Skeletal muscle tissue (tissue), 4 donors: Measurements from ENCODE around the gene POU6F2. TPM values are rescaled to one million over a fixed set of nuclear protein-coding genes. Genes with fewer than 3 reads are reported as not detected.

ENCODE experiments used
- H3K27ac ChIP-seq: one replicate; pipeline ENCODE4 v1.7.0; 2013; ENCODE audit warnings: mild to moderate bottlenecking, low read depth, low read length, inconsistent platforms
- H3K27me3 ChIP-seq, 3 donors: one replicate each; pipeline ENCODE4 v1.7.0; 2013; ENCODE audit warnings: low read length in 3 of 3; ENCODE audit not compliant: control insufficient read depth in 3 of 3, insufficient read depth in 3 of 3
- H3K36me3 ChIP-seq, 3 donors: one replicate each; pipeline ENCODE4 v1.7.0; 2013; ENCODE audit warnings: low read length in 3 of 3; ENCODE audit not compliant: control insufficient read depth in 3 of 3, insufficient read depth in 3 of 3
- H3K4me1 ChIP-seq, 3 donors: one replicate each; pipeline ENCODE4 v1.7.0; 2013; ENCODE audit warnings: low read length in 3 of 3, mild to moderate bottlenecking in 3 of 3; ENCODE audit not compliant: control insufficient read depth in 3 of 3, insufficient read depth in 3 of 3
- H3K4me3 ChIP-seq, 3 donors: one replicate each; pipeline ENCODE4 v1.7.0; 2013; ENCODE audit warnings: low read length in 3 of 3
- H3K9ac ChIP-seq, 3 donors: one replicate each; pipeline ENCODE4 v1.7.0; 2013; ENCODE audit warnings: low read length in 3 of 3, mild to moderate bottlenecking in 3 of 3, moderate library complexity in 2 of 3, low read depth in 1 of 3
- H3K9me3 ChIP-seq, 3 donors: one replicate each; pipeline ENCODE4 v1.7.0; 2013; ENCODE audit warnings: low read length in 3 of 3; ENCODE audit not compliant: control insufficient read depth in 3 of 3
- total RNA-seq: library from RNA; depleted of rRNA; stranded (reverse); fragments of >200 nt; gene quantifications from one replicate; pipeline ENCODE4 v1.2.3, GENCODE V29; 2014
- donor health status: Osteomylitis.

Gene POU6F2
- total RNA-seq, 1 donor from 2014 or later = not detected

DNA sequence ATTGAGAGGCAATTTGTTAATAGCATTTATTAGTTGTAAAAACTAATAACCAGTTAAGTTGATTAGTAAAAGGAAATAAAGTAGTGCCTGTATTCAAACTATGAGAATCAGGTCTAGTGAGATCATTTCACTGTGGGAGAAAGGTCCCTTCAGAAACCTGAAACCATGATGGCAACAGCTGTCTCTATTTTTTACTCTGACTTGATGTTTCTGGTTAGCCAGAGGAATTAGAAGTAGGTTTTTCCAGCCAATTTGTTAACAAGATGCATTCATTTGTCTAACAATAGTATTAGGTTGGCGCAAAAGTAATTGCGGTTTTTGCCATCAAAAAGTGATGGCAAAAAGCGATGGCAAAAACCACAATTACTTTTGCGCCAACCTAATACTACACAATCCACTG is 316.3 kb downstream of the POU6F2 start:
- Histone ChIP-seq H3K36me3 (no peaks in the 10 kb centered on the region), H3K9ac (no peak overlapping the region), H3K4me1 (no peaks in the 10 kb centered on the region), H3K4me3 (no peak overlapping the region), H3K9me3 (peaks cover 0 to 4% (median 0%) of the 10 kb centered on the region in 3 donors), H3K27ac (no peak overlapping the region), H3K27me3 (peaks cover 0 to 9% (median 0%) of the 10 kb centered on the region in 3 donors)

DNA sequence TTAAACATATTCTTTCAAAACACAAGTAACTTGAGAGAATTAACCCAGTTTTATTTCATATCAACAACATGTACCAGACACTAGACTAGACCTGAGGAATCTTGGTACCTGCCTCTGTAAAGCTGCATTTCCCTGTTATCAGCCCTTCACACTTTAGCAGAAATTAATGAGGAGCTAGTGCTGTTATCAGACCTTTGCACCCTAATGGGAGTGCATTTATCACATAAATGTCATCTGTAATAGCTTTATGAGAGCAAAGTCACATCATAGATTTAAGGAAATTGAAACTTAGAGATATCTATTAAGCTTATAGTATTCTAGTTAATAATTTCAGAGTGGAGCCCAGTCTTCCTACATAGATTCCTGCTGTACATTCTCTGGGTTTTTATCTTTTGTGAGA is 318.1 kb downstream of the POU6F2 start:
- Histone ChIP-seq H3K9me3 (peaks cover 0 to 4% (median 0%) of the 10 kb centered on the region in 3 donors), H3K9ac (no peak overlapping the region), H3K27ac (no peak overlapping the region), H3K4me3 (no peak overlapping the region), H3K27me3 (peaks cover 0 to 4% (median 0%) of the 10 kb centered on the region in 3 donors), H3K36me3 (no peaks in the 10 kb centered on the region), H3K4me1 (no peaks in the 10 kb centered on the region)

DNA sequence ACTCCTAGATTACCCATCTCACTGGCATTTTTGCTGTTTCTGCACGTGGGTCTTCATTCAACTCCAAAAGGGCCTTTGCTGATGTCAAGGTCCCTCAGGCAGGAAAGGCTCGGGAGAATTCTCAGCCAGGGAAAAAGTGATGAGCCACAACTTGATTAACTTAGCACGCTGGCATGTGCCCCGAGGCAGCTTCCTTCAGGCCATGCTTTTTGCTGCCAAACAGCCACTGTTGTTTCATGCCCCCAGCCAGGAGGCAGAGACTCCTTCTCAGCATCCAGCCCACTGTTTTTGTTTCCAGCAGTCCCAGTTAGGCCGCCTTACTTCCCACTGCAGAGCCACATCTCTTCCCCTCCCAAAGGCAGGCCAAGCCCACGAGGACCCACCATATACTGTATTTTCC is 322.0 kb downstream of the POU6F2 start:
- H3K4me1 ChIP-seq = no peaks in the 10 kb centered on the region
- peaks cover 0 to 4% (median 0%) of the 10 kb centered on the region in 3 donors for H3K9me3 ChIP-seq
- no peak overlapping the region for H3K9ac ChIP-seq
- H3K27ac ChIP-seq = no peak overlapping the region
- H3K27me3 ChIP-seq = no peaks in the 10 kb centered on the region
- H3K4me3 ChIP-seq = no peak overlapping the region
- H3K36me3 ChIP-seq = no peaks in the 10 kb centered on the region

DNA sequence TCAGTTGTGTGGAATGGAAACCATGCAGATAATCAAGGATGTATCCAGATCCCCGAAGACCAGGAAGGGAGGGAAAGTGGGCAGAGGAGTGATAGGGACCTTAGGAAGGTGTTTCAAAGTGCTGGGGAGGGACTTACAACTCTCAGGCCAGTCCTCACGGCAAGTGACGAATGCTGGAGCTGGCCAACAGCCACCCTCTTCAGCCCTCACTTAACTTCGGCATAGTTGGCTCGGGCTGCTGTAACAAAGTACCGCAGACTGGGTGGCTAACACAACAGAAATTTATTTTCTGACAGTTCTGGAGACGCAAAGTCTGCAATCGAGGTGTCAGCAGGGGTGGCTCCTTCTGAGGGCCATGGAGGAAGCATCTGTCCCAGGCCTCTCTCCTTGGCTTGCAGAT is 322.6 kb downstream of the POU6F2 start:
- H3K9me3 ChIP-seq = peaks cover 0 to 4% (median 0%) of the 10 kb centered on the region in 3 donors
- no peaks in the 10 kb centered on the region for H3K36me3 ChIP-seq
- no peaks in the 10 kb centered on the region for H3K27me3 ChIP-seq
- H3K4me1 ChIP-seq = no peaks in the 10 kb centered on the region
- H3K27ac ChIP-seq = no peak overlapping the region
- no peak overlapping the region for H3K9ac ChIP-seq
- H3K4me3 ChIP-seq = no peak overlapping the region

DNA sequence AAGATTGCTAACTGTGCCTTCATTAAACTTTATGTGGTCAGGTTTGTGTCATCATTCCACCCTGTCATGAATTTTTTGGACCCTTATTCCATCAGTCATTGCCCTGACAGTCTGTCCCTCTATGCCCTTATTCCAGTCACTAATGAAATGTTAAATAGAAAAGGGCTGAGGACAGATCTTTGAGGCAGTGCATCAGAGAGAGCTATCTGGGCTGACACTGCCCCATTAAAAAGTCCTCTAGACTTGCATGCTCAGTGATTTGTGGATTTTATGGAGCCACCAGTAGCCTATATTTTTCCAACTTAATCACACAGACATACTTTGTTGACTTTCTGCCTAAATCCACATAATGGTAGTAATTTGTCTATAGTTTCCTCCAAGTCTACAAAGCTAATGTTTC is 323.8 kb downstream of the POU6F2 start:
- H3K27ac ChIP-seq = no peak overlapping the region
- H3K27me3 ChIP-seq = no peaks in the 10 kb centered on the region
- H3K9me3 ChIP-seq = peaks cover 0 to under 1% (median 0%) of the 10 kb centered on the region in 3 donors
- no peaks in the 10 kb centered on the region for H3K36me3 ChIP-seq
- H3K4me1 ChIP-seq = no peaks in the 10 kb centered on the region
- no peak overlapping the region for H3K4me3 ChIP-seq
- no peak overlapping the region for H3K9ac ChIP-seq

DNA sequence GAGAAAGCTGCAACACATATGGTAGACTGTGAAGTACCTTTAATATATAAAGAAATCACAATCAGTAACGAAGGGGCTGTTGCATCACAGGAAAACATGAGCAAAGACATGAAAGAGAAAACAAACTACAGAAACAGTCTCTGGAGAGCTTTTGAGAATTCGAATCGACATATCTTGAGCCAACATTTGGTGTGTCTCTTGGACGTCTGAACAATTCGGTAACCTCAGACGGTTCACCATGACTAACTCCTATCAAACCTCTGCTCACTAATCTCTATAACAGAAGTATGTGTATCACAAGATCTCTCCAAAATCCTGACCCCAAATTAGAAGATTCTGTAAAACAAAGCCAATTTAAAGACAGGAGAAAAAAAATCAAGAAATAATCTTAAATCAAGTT is 326.5 kb downstream of the POU6F2 start:
- Histone ChIP-seq H3K27ac (no peak overlapping the region), H3K36me3 (no peaks in the 10 kb centered on the region), H3K9me3 (no peaks in the 10 kb centered on the region), H3K4me3 (no peak overlapping the region), H3K4me1 (no peaks in the 10 kb centered on the region), H3K27me3 (peaks cover 0 to 2% (median 0%) of the 10 kb centered on the region in 3 donors), H3K9ac (no peak overlapping the region)

DNA sequence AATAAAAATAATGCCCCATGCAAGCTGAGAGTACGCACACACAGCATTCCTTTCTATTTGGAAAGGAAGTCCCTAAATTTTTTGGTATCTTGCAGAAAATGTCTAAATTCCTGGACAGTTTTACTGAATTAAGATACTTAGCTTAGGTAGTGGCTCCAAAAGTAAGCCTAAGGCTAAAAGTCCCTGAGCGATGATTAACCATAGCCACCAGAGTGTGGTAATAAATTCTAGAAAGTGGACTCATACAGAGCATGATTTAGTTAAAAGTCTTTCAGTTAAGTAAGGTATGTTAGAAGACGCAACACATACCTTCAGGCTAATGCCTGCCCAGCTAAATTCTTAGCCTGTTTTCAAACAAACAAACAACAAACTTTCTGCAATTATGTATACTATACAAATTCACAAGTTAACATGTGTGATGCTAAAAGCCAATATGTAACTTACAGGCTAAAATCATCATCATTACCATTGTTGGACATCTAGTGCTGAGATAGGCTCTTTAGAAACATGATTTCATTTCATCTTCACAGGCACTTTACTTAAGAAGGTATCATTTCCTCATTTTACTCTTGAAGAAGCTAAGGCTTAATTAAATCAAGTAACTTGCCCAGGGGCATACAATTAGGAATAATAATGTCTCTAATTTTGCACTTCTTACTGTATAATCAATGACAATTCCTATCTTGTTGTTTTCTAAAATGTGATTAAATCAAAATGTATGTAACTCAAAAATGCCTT is 327.1 kb downstream of the POU6F2 start:
- Histone ChIP-seq H3K36me3 (no peaks in the 10 kb centered on the region), H3K9me3 (no peaks in the 10 kb centered on the region), H3K27me3 (peaks cover 0 to 2% (median 0%) of the 10 kb centered on the region in 3 donors), H3K9ac (no peak overlapping the region), H3K4me3 (no peak overlapping the region), H3K4me1 (no peaks in the 10 kb centered on the region), H3K27ac (no peak overlapping the region)

DNA sequence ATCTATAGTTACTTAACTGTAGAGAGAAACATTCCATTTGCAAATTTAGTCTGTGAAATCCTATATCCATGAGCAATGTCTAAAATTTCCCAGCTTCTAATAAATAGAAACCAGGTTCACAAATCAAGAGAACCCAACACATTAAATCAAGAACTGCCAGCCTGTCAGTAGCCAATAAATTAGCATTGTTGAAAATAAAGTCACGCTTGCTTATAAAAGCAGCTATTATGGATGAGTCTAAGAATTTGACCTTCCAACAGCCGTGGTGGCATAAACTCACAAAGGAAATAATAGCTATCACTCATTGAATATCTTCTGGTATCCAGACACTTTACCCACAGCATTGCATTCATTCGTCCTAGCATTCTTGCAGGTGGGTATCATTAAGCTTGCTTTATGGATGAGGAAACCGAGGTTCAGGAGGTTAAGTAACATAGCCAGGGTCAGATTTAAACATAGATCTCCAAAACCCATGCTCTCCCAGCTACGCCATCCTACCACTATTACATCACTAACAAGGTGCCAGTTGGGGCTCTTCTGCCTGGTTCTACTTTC is 328.4 kb downstream of the POU6F2 start:
- H3K27me3 ChIP-seq = peaks cover 0 to 5% (median 0%) of the 10 kb centered on the region in 3 donors

DNA sequence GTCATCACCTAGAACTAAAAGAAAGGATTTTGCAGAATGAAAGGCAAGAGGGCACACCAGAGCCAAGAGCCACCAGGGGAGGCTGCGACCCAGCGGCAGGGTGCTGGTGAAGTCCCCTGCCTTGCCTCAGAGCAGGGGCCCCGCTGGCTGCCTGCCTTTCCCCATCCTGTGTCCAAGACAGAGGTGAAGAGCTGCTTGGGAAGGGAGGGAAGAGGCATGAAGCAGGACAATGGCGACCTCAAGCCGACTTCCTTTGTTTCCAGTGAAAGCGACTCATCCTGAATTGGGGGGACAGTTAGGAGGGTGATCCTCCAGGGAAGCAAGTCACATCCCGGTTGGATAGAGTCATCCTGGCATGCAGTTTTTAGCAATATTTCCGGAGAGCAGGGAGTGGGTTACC is 333.0 kb downstream of the POU6F2 start:
- Histone ChIP-seq H3K27me3 (peaks cover 0 to 7% (median 4%) of the 10 kb centered on the region in 3 donors), H3K36me3 (no peaks in the 10 kb centered on the region), H3K4me3 (no peak overlapping the region), H3K27ac (no peak overlapping the region), H3K9ac (no peak overlapping the region), H3K9me3 (no peaks in the 10 kb centered on the region), H3K4me1 (no peaks in the 10 kb centered on the region)

More for the DNA sequence above, 328.4 kb downstream of the POU6F2 start:
- Histone ChIP-seq H3K4me3 (no peak overlapping the region), H3K27ac (no peak overlapping the region), H3K9me3 (no peaks in the 10 kb centered on the region), H3K9ac (no peak overlapping the region), H3K36me3 (no peaks in the 10 kb centered on the region), H3K4me1 (no peaks in the 10 kb centered on the region)

DNA sequence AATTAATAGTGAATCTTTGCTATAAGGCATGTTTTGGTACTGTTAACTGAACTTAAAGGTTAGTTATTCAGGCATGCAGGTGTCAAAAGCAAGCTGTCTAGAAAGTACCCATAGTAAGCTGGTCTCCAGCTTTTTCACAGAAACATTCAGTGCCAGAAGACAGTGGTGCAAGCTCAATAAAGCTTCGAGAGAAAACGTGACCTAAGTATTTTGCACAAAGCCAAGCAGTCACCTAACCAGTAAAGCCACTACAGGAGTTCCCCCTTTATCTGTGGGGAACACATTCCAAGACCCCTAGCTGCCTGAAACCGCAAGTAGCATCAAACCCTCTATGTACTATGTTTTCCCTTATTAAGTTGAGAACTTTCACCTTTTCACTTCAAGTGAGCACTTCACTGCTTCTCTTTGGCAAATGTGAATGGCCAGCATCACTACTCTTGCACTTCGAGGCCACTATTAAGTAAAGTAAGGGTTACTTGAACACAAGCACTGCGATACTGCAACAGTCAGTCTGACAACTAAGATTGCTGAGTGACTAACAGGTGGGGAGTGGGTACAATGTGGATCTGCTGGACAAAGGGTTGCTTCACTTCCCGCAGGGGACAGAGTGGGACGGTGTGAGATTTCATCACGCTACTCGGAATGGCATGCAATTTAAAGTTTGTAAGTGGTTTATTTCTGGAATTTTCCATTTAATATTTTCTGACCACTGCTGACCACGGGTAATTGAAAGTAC is 334.7 kb downstream of the POU6F2 start:
- Histone ChIP-seq H3K27ac (no peak overlapping the region), H3K4me3 (no peak overlapping the region), H3K36me3 (no peaks in the 10 kb centered on the region), H3K9ac (no peak overlapping the region), H3K4me1 (no peaks in the 10 kb centered on the region), H3K27me3 (peaks cover 0 to 7% (median 4%) of the 10 kb centered on the region in 3 donors), H3K9me3 (no peaks in the 10 kb centered on the region)
